Nucleus accumbens (tissue), 56 donors: ENCODE measurements around the gene CDK11B.

Experiments
- DNase-seq, 56 donors: peaks; one replicate each; lab custom pipeline; 2025; lab: John Stamatoyannopoulos, UW

Gene CDK11B

GRCh38 chr1:1628754-1629429 is 29.9 kb downstream of the CDK11B start:
- no peak for DNase-seq

GRCh38 chr1:1627829-1628753 is 30.7 kb downstream of the CDK11B start:
- DNase-seq, result no peak

GRCh38 chr1:1627261-1627828 is 31.5 kb downstream of the CDK11B start:
- DNase-seq, result no peak

GRCh38 chr1:1626207-1627141 is 32.3 kb downstream of the CDK11B start:
- no peak for DNase-seq

GRCh38 chr1:1625824-1626206 is 33.0 kb downstream of the CDK11B start:
- no peak for DNase-seq

GRCh38 chr1:1625404-1625775 is 33.4 kb downstream of the CDK11B start:
- no peak for DNase-seq

GRCh38 chr1:1624443-1625403 is 34.1 kb downstream of the CDK11B start:
- no peak for DNase-seq

GRCh38 chr1:1623631-1624442 is 35.0 kb downstream of the CDK11B start:
- no peak for DNase-seq

GRCh38 chr1:1623181-1623630 is 35.6 kb downstream of the CDK11B start:
- no peak for DNase-seq

GRCh38 chr1:1622788-1623094 is 36.1 kb downstream of the CDK11B start:
- DNase-seq, result no peak

- no peak for DNase-seq
Measured at GRCh38 chr1:1622010-1622787, 36.6 kb downstream of the CDK11B start.

- DNase-seq, result no peak
Measured at GRCh38 chr1:1621173-1622009, 37.4 kb downstream of the CDK11B start.

- DNase-seq, result no peak
Measured at GRCh38 chr1:1620433-1621139, 38.2 kb downstream of the CDK11B start.

GRCh38 chr1:1619917-1620361 is 38.9 kb downstream of the CDK11B start:
- no peak for DNase-seq

- DNase-seq, result no peak
Measured at GRCh38 chr1:1618396-1619068, 40.3 kb downstream of the CDK11B start.
